DND-41 (cell line): ENCODE data around the gene PPP3CA.

Experiments
- ATAC-seq: fragments of 200-7000 bp; cut with Tn5 transposase; 3 replicates; pipeline ENCODE4 v1.9.1; 2021; ENCODE audit warnings: low read depth; ENCODE audit not compliant: insufficient read depth
- DNase-seq: peaks from one replicate; pipeline ENCODE4 v3.0.0-alpha.2; 2020
- H2AFZ ChIP-seq: 2 replicates; pipeline ENCODE4 v1.6.0; 2012; ENCODE audit warnings: low read depth, low read length
- H3K27ac ChIP-seq: 2 replicates; pipeline ENCODE4 v1.5.1; 2012; ENCODE audit warnings: low read length, inconsistent platforms
- H3K27me3 ChIP-seq: fragments of 200-600 bp; sonication (generic); 2 replicates; pipeline ENCODE4 v1.6.0; 2012; ENCODE audit warnings: low read length, mild to moderate bottlenecking, inconsistent platforms; ENCODE audit not compliant: insufficient read depth, poor library complexity
- H3K36me3 ChIP-seq: 2 replicates; pipeline ENCODE4 v1.5.1; 2012; ENCODE audit warnings: low read length, inconsistent platforms; ENCODE audit not compliant: insufficient read depth
- H3K4me1 ChIP-seq: 2 replicates; pipeline ENCODE4 v1.5.1; 2012; ENCODE audit warnings: mild to moderate bottlenecking, low read length; ENCODE audit not compliant: insufficient read depth
- H3K4me2 ChIP-seq: 2 replicates; pipeline ENCODE4 v1.6.0; 2012; ENCODE audit warnings: mild to moderate bottlenecking, moderate library complexity, low read length, inconsistent platforms; ENCODE audit not compliant: insufficient read depth
- H3K4me3 ChIP-seq, 2 experiments: fragments of 200-600 bp in 1 of 2; shearing (Covaris generic) in 1 of 2; 2 replicates each; pipeline ENCODE4 v1.5.1; 2012 to 2016; ENCODE audit warnings: inconsistent platforms in 2 of 2, low read length in 2 of 2, mild to moderate bottlenecking in 2 of 2, low read depth in 1 of 2, moderate library complexity in 1 of 2
- H3K79me2 ChIP-seq: 2 replicates; pipeline ENCODE4 v1.6.0; 2012; ENCODE audit warnings: low read length, inconsistent platforms; ENCODE audit not compliant: insufficient read depth
- H3K9ac ChIP-seq: 2 replicates; pipeline ENCODE4 v1.6.0; 2012; ENCODE audit warnings: low read depth, mild to moderate bottlenecking, inconsistent platforms, low read length, moderate library complexity
- H3K9me3 ChIP-seq: 2 replicates; pipeline ENCODE4 v1.5.1; 2012; ENCODE audit warnings: low read length, moderate library complexity, mild to moderate bottlenecking, inconsistent platforms; ENCODE audit not compliant: insufficient read depth, severe bottlenecking
- H4K20me1 ChIP-seq: 2 replicates; pipeline ENCODE4 v1.6.0; 2012; ENCODE audit warnings: low read length; ENCODE audit not compliant: insufficient read depth
- EZH2 ChIP-seq: IDR thresholded peaks from 3 replicates; pipeline ENCODE4 v1.6.1; 2012; ENCODE audit warnings: borderline replicate concordance, low read depth, mild to moderate bottlenecking, moderate library complexity, low read length, inconsistent platforms; ENCODE audit not compliant: severe bottlenecking
- TF ChIP-seq, protein P1 (sequence below): IDR thresholded peaks from 2 replicates; pipeline ENCODE4 v1.5.1; 2012; ENCODE audit warnings: borderline replicate concordance, low read length, moderate library complexity, mild to moderate bottlenecking; ENCODE audit not compliant: poor library complexity, severe bottlenecking; ENCODE audit errors: extremely low read depth

The PPP3CA gene

DNA sequence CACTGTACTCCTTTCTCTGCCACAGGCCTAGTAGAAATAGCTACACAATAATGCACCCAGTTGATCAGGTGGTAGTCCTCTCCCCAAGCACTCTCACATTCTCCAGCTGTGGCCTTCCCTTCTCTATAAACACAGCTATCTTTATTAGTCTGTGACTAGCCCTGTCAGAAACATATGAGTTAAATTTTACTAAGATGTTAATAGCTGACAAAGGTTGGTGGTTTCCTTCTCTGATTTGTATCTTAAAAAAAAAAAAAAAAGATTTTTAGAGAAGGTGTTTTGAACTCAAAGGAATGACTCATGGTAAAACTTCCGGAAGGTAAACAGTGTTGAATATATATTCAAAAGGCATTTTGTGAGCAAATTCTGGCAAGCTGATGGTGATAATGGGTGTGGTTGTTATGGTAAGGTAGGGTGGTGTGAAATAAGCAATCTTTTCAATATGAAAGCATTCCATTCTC is 327.4 kb downstream of the PPP3CA start:
- no peaks in the 10 kb centered on the region for H3K9me3 ChIP-seq
- TF ChIP-seq EZH2, result no peak
- TF ChIP-seq, protein P1, sequence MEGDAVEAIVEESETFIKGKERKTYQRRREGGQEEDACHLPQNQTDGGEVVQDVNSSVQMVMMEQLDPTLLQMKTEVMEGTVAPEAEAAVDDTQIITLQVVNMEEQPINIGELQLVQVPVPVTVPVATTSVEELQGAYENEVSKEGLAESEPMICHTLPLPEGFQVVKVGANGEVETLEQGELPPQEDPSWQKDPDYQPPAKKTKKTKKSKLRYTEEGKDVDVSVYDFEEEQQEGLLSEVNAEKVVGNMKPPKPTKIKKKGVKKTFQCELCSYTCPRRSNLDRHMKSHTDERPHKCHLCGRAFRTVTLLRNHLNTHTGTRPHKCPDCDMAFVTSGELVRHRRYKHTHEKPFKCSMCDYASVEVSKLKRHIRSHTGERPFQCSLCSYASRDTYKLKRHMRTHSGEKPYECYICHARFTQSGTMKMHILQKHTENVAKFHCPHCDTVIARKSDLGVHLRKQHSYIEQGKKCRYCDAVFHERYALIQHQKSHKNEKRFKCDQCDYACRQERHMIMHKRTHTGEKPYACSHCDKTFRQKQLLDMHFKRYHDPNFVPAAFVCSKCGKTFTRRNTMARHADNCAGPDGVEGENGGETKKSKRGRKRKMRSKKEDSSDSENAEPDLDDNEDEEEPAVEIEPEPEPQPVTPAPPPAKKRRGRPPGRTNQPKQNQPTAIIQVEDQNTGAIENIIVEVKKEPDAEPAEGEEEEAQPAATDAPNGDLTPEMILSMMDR, result no peak
- no peaks in the 10 kb centered on the region for H3K27me3 ChIP-seq
- no peak overlapping the region for H3K9ac ChIP-seq
- no peak overlapping the region for H2AFZ ChIP-seq
- H4K20me1 ChIP-seq, result no peaks in the 10 kb centered on the region
- no peak overlapping the region for H3K4me3 ChIP-seq
- H3K4me1 ChIP-seq, result peaks cover 22% of the 10 kb centered on the region
- ATAC-seq, result peak; percentile 84
- peak overlapping the region; percentile 41 for H3K27ac ChIP-seq
- H3K36me3 ChIP-seq, result no peaks in the 10 kb centered on the region
- DNase-seq, result peak; percentile 35
- no peaks in the 10 kb centered on the region for H3K79me2 ChIP-seq
- H3K4me2 ChIP-seq, result no peak overlapping the region

DNA sequence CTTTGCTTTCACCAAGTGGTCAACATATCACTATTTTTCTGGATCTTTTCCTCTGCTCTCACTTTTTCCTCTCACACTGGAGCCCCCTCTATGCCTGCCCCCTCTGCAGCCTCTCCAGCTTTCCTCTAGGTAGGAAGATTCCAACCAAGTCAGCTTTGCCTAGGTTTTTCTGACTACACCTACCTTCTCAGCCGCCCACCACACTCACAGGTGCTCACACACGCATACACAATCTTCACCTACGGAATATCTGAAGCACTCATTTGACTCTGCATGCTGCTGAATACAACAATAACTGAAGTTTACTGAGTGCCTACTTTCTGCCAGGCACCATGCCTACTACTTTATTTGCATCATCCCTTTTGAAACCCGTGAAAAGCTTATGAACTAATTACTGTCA is 328.0 kb downstream of the PPP3CA start:
- H3K4me3 ChIP-seq, result no peak overlapping the region
- no peak for TF ChIP-seq EZH2
- TF ChIP-seq, protein P1, result no peak
- H3K9ac ChIP-seq, result no peak overlapping the region
- DNase-seq (no peak), ATAC-seq (no peak)
- H3K27ac ChIP-seq, result peak overlapping the region; percentile 41; the same call in 1 of the 2 replicates
- no peaks in the 10 kb centered on the region for H4K20me1 ChIP-seq
- no peaks in the 10 kb centered on the region for H3K36me3 ChIP-seq
- peaks cover 22% of the 10 kb centered on the region for H3K4me1 ChIP-seq
- H3K79me2 ChIP-seq, result no peaks in the 10 kb centered on the region
- H3K27me3 ChIP-seq, result no peaks in the 10 kb centered on the region
- H2AFZ ChIP-seq, result no peak overlapping the region
- H3K4me2 ChIP-seq, result no peak overlapping the region
- no peaks in the 10 kb centered on the region for H3K9me3 ChIP-seq

DNA sequence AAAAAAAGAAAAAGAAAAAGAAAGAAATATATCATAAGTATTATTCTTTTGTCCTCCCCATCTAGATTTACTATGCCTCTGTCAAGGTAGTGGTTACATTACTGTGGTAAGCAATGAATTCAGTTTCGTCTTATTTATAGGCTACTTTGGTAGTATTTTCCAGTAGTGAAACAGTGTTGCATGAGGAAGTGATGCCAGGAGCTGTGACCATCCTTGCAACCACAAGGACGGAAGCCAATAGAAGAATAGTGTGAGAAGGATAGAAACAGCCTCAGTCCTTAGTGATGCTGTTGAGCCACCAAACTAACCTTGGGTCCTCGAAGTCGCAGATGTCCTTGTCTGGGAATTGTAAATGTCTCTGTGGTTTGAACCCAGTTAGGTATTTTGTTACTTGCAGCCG is 328.5 kb downstream of the PPP3CA start:
- Histone ChIP-seq H3K36me3 (no peaks in the 10 kb centered on the region), H3K4me3 (no peak overlapping the region), H3K9me3 (no peaks in the 10 kb centered on the region), H4K20me1 (no peaks in the 10 kb centered on the region), H3K4me1 (peaks cover 22% of the 10 kb centered on the region), H2AFZ (no peak overlapping the region), H3K4me2 (no peak overlapping the region), H3K79me2 (no peaks in the 10 kb centered on the region), H3K27ac (no peak overlapping the region), H3K9ac (no peak overlapping the region), H3K27me3 (no peaks in the 10 kb centered on the region)
- TF ChIP-seq EZH2, result no peak
- TF ChIP-seq, protein P1, result no peak
- DNase-seq (no peak), ATAC-seq (no peak)

DNA sequence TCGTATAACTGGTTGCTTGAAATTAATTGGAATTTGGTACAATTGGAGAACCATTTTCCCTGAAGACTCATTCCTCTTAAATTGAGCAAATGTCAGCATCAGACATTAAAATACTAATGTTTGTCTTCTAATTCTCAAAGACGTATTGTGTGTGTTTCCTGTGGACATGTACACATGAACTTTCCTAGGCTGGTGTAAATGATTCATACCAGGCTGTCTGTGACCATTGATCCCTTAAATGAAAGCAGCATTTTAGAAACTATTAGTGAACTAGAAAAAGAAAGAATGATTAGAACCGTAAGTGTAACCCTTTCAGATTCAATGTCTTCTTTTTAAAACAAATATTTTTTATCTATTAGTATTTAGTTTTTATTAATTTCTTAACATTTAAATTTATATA is 332.9 kb downstream of the PPP3CA start:
- Histone ChIP-seq H3K36me3 (no peaks in the 10 kb centered on the region), H3K27me3 (no peaks in the 10 kb centered on the region), H4K20me1 (no peaks in the 10 kb centered on the region), H3K79me2 (no peaks in the 10 kb centered on the region), H3K27ac (no peak overlapping the region), H3K4me1 (peaks cover 12% of the 10 kb centered on the region), H3K4me3 (no peak overlapping the region), H3K9me3 (no peaks in the 10 kb centered on the region), H2AFZ (no peak overlapping the region), H3K4me2 (no peak overlapping the region), H3K9ac (no peak overlapping the region)
- DNase-seq, result no peak
- no peak for TF ChIP-seq EZH2
- TF ChIP-seq, protein P1, result no peak
- ATAC-seq, result no peak
